K562 (cell line): ENCODE data around the gene TRNP1.

Experiments used
- CHD4 ChIP-seq: fragments of 200-600 bp; sonication (generic); IDR thresholded peaks from 3 replicates; pipeline ENCODE4 v1.6.1; 2012; ENCODE audit warnings: low read depth, mild to moderate bottlenecking, mixed read lengths, low read length, inconsistent platforms; ENCODE audit not compliant: insufficient read depth, insufficient replicate concordance, poor library complexity, severe bottlenecking
- CTCF ChIP-seq, 3 experiments: IDR thresholded peaks in 2 of 3; conservative IDR thresholded peaks in 1 of 3; 2 replicates each; pipeline ENCODE4 v1.5.1; 2011 to 2012; ENCODE audit warnings: low read length in 3 of 3, mild to moderate bottlenecking in 3 of 3, control low read depth in 2 of 3, improper control_type of control experiment in 1 of 3, inconsistent platforms in 1 of 3, low read depth in 1 of 3, mixed read lengths in 1 of 3, moderate library complexity in 1 of 3; ENCODE audit not compliant: insufficient read depth in 2 of 3
- DDX20 ChIP-seq: fragments of 450-650 bp; IDR thresholded peaks from 2 replicates; pipeline ENCODE4 v1.6.1; 2016; ENCODE audit warnings: missing genetic modification characterization, low read depth, mild to moderate bottlenecking, missing compliant biosample characterization, moderate library complexity
- NFIC ChIP-seq: fragments of 450-650 bp; IDR thresholded peaks from 2 replicates; pipeline ENCODE4 v1.6.1; 2017; ENCODE audit warnings: mild to moderate bottlenecking, inconsistent platforms
- POLR2AphosphoS5 ChIP-seq: IDR thresholded peaks from 2 replicates; pipeline ENCODE4 v1.6.1; 2011; ENCODE audit warnings: mild to moderate bottlenecking, low read depth, low read length, moderate library complexity; ENCODE audit not compliant: control insufficient read depth, insufficient read depth
- TAF15 ChIP-seq: fragments of 200-400 bp; formaldehyde crosslinking; IDR thresholded peaks from 2 replicates; pipeline ENCODE4 v1.6.1; 2017; ENCODE audit warnings: mild to moderate bottlenecking, low read depth, low read length, moderate library complexity
- YY1 ChIP-seq, 3 experiments: IDR thresholded peaks; 2 replicates each; pipeline ENCODE4 v1.6.1; 2011; ENCODE audit warnings: low read length in 2 of 3, mild to moderate bottlenecking in 2 of 3, moderate library complexity in 2 of 3, borderline replicate concordance in 1 of 3, control low read depth in 1 of 3, low read depth in 1 of 3; ENCODE audit not compliant: insufficient read depth in 3 of 3, insufficient replicate concordance in 2 of 3, control insufficient read depth in 1 of 3, insufficient read length in 1 of 3; ENCODE audit errors: extremely low read depth in 1 of 3

GRCh38 chr1:27031235-27032118, 38.0 kb downstream of the TRNP1 start:
- TF ChIP-seq DDX20 (tag): no peak
- TF ChIP-seq NFIC: no peak
- TF ChIP-seq CHD4: no peak
- no peak for TF ChIP-seq CTCF (IDR thresholded peaks at IDR 0.05 in 2 of 3, conservative IDR thresholded peaks at IDR 0.05 in 1 of 3; ENCODE audit: insufficient read depth in 2 of 3, low read depth in 1 of 3, low read length in 3 of 3)
- TF ChIP-seq YY1 (IDR thresholded peaks at IDR 0.05; ENCODE audit: borderline replicate concordance in 1 of 3, control insufficient read depth in 1 of 3, extremely low read depth in 1 of 3, insufficient read depth in 3 of 3, insufficient read length in 1 of 3, insufficient replicate concordance in 2 of 3, low read depth in 1 of 3, low read length in 2 of 3): no peak
- TF ChIP-seq POLR2AphosphoS5: no peak
- no peak for TF ChIP-seq TAF15
